Measurements from ENCODE around the gene EDAR. TPM values are rescaled to one million over a fixed set of nuclear protein-coding genes. Genes with fewer than 3 reads are reported as not detected.

The EDAR gene
- total and polyA plus RNA-seq, 10 of the 15 experiments (the other 5 are each of a cell fraction or from before 2014, with no cell fraction given) = 0.04 TPM; not detected in 9

DNA sequence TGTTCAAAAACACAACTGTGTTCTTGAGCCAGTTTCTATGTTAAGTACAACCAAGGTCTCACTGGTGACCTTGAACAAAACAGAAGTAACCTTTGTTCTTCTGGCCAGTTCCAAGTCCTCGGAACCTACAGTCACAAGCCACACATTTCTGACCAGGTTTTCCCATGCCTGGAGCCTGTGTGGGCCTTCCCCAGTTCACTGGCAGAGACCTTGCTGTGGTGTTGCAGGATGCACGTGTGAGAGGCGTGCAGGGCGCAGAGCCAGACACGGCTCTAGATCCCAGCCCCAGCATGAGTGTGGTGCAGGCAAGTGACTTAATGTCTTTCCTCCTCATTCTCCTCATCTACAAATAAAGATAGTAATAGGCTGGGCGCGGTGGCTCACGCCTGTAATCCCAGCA lies 25.5 kb upstream of the EDAR start:
- no peaks in the 10 kb centered on the region for H3K36me3 ChIP-seq (ENCODE audit: control insufficient read depth in 2 of 2, insufficient read depth in 2 of 2, low read length in 1 of 2)
- H3K9me3 ChIP-seq (replicated peaks; ENCODE audit: control insufficient read depth, insufficient read depth, low read length) = no peaks in the 10 kb centered on the region
- H3K27ac ChIP-seq (ENCODE audit: control insufficient read depth, insufficient read depth) = no peak overlapping the region
- H3K4me3 ChIP-seq = no peak overlapping the region
- RAD21 ChIA-PET (ENCODE audit: unreplicated experiment) = no interaction called here
- DNase-seq (ENCODE audit: low read depth, low spot score) (no peak), FAIRE-seq (no peak), ATAC-seq (no peak)
- peaks cover 0 to 4% of the 10 kb centered on the region in 2 experiments; a peak in 3 of 4 replicates for H3K27me3 ChIP-seq (replicated peaks in 1 of 2; ENCODE audit: control insufficient read depth in 2 of 2, insufficient read depth in 2 of 2, low read length in 1 of 2)
- H3K79me2 ChIP-seq (ENCODE audit: control insufficient read depth, insufficient read depth, low read length) = no peaks in the 10 kb centered on the region
- TF ChIP-seq, protein P1, sequence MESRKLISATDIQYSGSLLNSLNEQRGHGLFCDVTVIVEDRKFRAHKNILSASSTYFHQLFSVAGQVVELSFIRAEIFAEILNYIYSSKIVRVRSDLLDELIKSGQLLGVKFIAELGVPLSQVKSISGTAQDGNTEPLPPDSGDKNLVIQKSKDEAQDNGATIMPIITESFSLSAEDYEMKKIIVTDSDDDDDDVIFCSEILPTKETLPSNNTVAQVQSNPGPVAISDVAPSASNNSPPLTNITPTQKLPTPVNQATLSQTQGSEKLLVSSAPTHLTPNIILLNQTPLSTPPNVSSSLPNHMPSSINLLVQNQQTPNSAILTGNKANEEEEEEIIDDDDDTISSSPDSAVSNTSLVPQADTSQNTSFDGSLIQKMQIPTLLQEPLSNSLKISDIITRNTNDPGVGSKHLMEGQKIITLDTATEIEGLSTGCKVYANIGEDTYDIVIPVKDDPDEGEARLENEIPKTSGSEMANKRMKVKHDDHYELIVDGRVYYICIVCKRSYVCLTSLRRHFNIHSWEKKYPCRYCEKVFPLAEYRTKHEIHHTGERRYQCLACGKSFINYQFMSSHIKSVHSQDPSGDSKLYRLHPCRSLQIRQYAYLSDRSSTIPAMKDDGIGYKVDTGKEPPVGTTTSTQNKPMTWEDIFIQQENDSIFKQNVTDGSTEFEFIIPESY (IDR thresholded peaks at IDR 0.05) = no peak
- TF ChIP-seq CHD1 (IDR thresholded peaks at IDR 0.05; ENCODE audit: low read depth, low read length) = no peak
- TF ChIP-seq SUZ12 (IDR thresholded peaks at IDR 0.05; ENCODE audit: unreplicated experiment) = no peak
- TF ChIP-seq, protein P2, sequence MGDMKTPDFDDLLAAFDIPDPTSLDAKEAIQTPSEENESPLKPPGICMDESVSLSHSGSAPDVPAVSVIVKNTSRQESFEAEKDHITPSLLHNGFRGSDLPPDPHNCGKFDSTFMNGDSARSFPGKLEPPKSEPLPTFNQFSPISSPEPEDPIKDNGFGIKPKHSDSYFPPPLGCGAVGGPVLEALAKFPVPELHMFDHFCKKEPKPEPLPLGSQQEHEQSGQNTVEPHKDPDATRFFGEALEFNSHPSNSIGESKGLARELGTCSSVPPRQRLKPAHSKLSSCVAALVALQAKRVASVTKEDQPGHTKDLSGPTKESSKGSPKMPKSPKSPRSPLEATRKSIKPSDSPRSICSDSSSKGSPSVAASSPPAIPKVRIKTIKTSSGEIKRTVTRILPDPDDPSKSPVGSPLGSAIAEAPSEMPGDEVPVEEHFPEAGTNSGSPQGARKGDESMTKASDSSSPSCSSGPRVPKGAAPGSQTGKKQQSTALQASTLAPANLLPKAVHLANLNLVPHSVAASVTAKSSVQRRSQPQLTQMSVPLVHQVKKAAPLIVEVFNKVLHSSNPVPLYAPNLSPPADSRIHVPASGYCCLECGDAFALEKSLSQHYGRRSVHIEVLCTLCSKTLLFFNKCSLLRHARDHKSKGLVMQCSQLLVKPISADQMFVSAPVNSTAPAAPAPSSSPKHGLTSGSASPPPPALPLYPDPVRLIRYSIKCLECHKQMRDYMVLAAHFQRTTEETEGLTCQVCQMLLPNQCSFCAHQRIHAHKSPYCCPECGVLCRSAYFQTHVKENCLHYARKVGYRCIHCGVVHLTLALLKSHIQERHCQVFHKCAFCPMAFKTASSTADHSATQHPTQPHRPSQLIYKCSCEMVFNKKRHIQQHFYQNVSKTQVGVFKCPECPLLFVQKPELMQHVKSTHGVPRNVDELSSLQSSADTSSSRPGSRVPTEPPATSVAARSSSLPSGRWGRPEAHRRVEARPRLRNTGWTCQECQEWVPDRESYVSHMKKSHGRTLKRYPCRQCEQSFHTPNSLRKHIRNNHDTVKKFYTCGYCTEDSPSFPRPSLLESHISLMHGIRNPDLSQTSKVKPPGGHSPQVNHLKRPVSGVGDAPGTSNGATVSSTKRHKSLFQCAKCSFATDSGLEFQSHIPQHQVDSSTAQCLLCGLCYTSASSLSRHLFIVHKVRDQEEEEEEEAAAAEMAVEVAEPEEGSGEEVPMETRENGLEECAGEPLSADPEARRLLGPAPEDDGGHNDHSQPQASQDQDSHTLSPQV (IDR thresholded peaks at IDR 0.05) = no peak
- TF ChIP-seq MYC (IDR thresholded peaks at IDR 0.05; ENCODE audit: insufficient read depth, insufficient read length, insufficient replicate concordance, low read length, severe bottlenecking) = no peak
- TF ChIP-seq SP1 (IDR thresholded peaks at IDR 0.05; ENCODE audit: low read depth, low read length) = no peak
- TF ChIP-seq, protein P3, sequence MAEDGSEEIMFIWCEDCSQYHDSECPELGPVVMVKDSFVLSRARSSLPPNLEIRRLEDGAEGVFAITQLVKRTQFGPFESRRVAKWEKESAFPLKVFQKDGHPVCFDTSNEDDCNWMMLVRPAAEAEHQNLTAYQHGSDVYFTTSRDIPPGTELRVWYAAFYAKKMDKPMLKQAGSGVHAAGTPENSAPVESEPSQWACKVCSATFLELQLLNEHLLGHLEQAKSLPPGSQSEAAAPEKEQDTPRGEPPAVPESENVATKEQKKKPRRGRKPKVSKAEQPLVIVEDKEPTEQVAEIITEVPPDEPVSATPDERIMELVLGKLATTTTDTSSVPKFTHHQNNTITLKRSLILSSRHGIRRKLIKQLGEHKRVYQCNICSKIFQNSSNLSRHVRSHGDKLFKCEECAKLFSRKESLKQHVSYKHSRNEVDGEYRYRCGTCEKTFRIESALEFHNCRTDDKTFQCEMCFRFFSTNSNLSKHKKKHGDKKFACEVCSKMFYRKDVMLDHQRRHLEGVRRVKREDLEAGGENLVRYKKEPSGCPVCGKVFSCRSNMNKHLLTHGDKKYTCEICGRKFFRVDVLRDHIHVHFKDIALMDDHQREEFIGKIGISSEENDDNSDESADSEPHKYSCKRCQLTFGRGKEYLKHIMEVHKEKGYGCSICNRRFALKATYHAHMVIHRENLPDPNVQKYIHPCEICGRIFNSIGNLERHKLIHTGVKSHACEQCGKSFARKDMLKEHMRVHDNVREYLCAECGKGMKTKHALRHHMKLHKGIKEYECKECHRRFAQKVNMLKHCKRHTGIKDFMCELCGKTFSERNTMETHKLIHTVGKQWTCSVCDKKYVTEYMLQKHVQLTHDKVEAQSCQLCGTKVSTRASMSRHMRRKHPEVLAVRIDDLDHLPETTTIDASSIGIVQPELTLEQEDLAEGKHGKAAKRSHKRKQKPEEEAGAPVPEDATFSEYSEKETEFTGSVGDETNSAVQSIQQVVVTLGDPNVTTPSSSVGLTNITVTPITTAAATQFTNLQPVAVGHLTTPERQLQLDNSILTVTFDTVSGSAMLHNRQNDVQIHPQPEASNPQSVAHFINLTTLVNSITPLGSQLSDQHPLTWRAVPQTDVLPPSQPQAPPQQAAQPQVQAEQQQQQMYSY (CRISPR knock-in tag; IDR thresholded peaks at IDR 0.05) = no peak
- no peak for TF ChIP-seq FOXK2 (IDR thresholded peaks at IDR 0.05)
- TF ChIP-seq, protein P4, sequence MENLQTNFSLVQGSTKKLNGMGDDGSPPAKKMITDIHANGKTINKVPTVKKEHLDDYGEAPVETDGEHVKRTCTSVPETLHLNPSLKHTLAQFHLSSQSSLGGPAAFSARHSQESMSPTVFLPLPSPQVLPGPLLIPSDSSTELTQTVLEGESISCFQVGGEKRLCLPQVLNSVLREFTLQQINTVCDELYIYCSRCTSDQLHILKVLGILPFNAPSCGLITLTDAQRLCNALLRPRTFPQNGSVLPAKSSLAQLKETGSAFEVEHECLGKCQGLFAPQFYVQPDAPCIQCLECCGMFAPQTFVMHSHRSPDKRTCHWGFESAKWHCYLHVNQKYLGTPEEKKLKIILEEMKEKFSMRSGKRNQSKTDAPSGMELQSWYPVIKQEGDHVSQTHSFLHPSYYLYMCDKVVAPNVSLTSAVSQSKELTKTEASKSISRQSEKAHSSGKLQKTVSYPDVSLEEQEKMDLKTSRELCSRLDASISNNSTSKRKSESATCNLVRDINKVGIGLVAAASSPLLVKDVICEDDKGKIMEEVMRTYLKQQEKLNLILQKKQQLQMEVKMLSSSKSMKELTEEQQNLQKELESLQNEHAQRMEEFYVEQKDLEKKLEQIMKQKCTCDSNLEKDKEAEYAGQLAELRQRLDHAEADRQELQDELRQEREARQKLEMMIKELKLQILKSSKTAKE (IDR thresholded peaks at IDR 0.05; ENCODE audit: low read depth, poor library complexity, severe bottlenecking) = no peak
- no peak for TF ChIP-seq ZNF384 (IDR thresholded peaks at IDR 0.05; ENCODE audit: borderline replicate concordance, low read depth, low read length)
- no peak for TF ChIP-seq ZNF24 (IDR thresholded peaks at IDR 0.05)
- no peak for TF ChIP-seq RFX5 (IDR thresholded peaks at IDR 0.05; ENCODE audit: low read depth, low read length)
- intact Hi-C loops (cut with micrococcal nuclease; ENCODE audit: unreplicated experiment) = no loop called here
- 51% methylated on average over 8 of the region's 8 CpGs for WGBS (ENCODE audit: insufficient coverage, insufficient replicate concordance, low lambda C conversion rate, missing lambda C conversion rate)
- H2AFZ ChIP-seq (ENCODE audit: control insufficient read depth, low read depth, low read length) = no peak overlapping the region
- POLR2A ChIA-PET = interaction anchor here (0.6 kb wide), 1 partner anchor 79 kb away, joined by 8 read pairs; no protein-coding TSS in a partner anchor
- no TSS peak for BruUV-seq (replicated peaks)
- H3K9ac ChIP-seq (ENCODE audit: control insufficient read depth, insufficient read depth, low read length) = no peak overlapping the region
- in situ Hi-C loops (cut with MboI) = no loop called here
- H4K20me1 ChIP-seq (ENCODE audit: control insufficient read depth, insufficient read depth) = no peaks in the 10 kb centered on the region
- SMC1A ChIA-PET (ENCODE audit: uncharacterized antibody, unreplicated experiment) = no interaction called here
- no peaks in the 10 kb centered on the region for H3K4me1 ChIP-seq (ENCODE audit: control insufficient read depth, insufficient read depth, low read length)
- no peak overlapping the region for H3K4me2 ChIP-seq (ENCODE audit: control insufficient read depth, insufficient read depth)
- CTCF ChIA-PET = no interaction called here
